Psoas muscle (tissue), 8 donors: ENCODE data around the gene CACNA1E. TPM values are rescaled to one million over a fixed set of nuclear protein-coding genes. Genes with fewer than 3 reads are reported as not detected.

Source experiments
- ATAC-seq, 4 donors: fragments of 200-7000 bp; cut with Tn5 transposase; one replicate each; pipeline ENCODE4 v1.9.1; 2020; ENCODE audit warnings: moderate library complexity in 3 of 4, mild to moderate bottlenecking in 2 of 4
- DNase-seq, 2 donors: peaks; one replicate each; pipeline ENCODE4 v3.0.0-alpha.2; 2020
- H3K27ac ChIP-seq: fragments of 200-600 bp; one replicate; pipeline ENCODE4 v1.8.0; 2022
- H3K27me3 ChIP-seq, 3 donors: fragments of 200-600 bp in 1 of 3; one replicate each; pipeline versions ENCODE4 v1.6.1 to v1.8.0; 2013 to 2022; ENCODE audit warnings: low read length in 2 of 3, mild to moderate bottlenecking in 2 of 3, moderate library complexity in 1 of 3; ENCODE audit not compliant: insufficient read depth in 3 of 3
- H3K36me3 ChIP-seq, 2 donors: fragments of 200-600 bp in 1 of 2; one replicate each; pipeline versions ENCODE4 v1.6.1 to v1.8.0; 2013 to 2022; ENCODE audit warnings: low read depth in 1 of 2, mild to moderate bottlenecking in 1 of 2, moderate library complexity in 1 of 2; ENCODE audit not compliant: insufficient read depth in 1 of 2
- H3K4me1 ChIP-seq: fragments of 200-600 bp; one replicate; pipeline ENCODE4 v1.8.0; 2022
- H3K4me3 ChIP-seq: fragments of 200-600 bp; one replicate; pipeline ENCODE4 v1.8.0; 2022; ENCODE audit warnings: mild to moderate bottlenecking
- H3K9me3 ChIP-seq: fragments of 200-600 bp; one replicate; pipeline ENCODE4 v1.8.0; 2022
- CTCF ChIP-seq: fragments of 200-600 bp; IDR thresholded peaks from one replicate; pipeline ENCODE4 v1.8.0; 2022; ENCODE audit warnings: antibody characterized with exemption
- WGBS, 3 donors: extraction: QIAGEN DNeasy Blood & Tissue Kit; methylation state at CpG; one replicate each; pipeline versions ENCODE4 v1.1.6 to v1.1.7; 2013; 5-methylcytosine and 5-hydroxymethylcytosine counted together
- intact Hi-C, 2 donors: fragments of 100-400 bp; cut with DNase I; formaldehyde crosslinking; loops; one replicate each; pipeline versions ENCODE4 v1.11.0 to v1.14.2; 2022
- polyA plus RNA-seq, 3 donors: library from polyadenylated mRNA; stranded (reverse); fragments of 200-250 nt; gene quantifications; one replicate each; pipeline ENCODE4 v1.2.3, GENCODE V29; 2013
- total RNA-seq, 4 donors: library from RNA; stranded (reverse); fragmentation: NEBNext Ultra II Directional in 2 of 4; extraction: Animal tissue kit (Norgen Biotek cat#: 25700) in 2 of 4; gene quantifications; one replicate each; pipeline versions ENCODE4 v1.2.1 to v1.2.4, GENCODE V29; 2021 to 2023
- donor health status: healthy with polysubstance abuse.
- donor health status: DM: no; HTN: no; CAD: no; lungs with moderate emphysema.
- donor health status: Bipolar disorder and iron deficiency.
- donor health status: healthy.
- donor health status: DM: yes; HTN: yes; CAD: no.
- donor health status: DM: no; HTN: no; CAD: no.
- donor health status: DM: no; HTN: no; CAD: no.
- donor health status: DM: yes; HTN: yes; CAD: no.

The CACNA1E gene
- total and polyA plus RNA-seq, 7 donors, result 0.03 to 0.06 (median 0.05) TPM; not detected in 3

GRCh38 chr1:181514298-181515290 is 31.3 kb downstream of the CACNA1E start:
- no peak overlapping the region for H3K4me3 ChIP-seq
- ATAC-seq (no peak), DNase-seq (no peak)
- H3K27ac ChIP-seq, result no peak overlapping the region
- WGBS, 3 donors, result 85 to 89% (median 88%) methylated on average over 4 of the region's 4 CpGs
- intact Hi-C loops, result no loop called here
- H3K4me1 ChIP-seq, result no peaks in the 10 kb centered on the region
- H3K27me3 ChIP-seq, result peaks cover 0 to 4% (median 0%) of the 10 kb centered on the region in 3 donors
- H3K36me3 ChIP-seq, result no peaks in the 10 kb centered on the region
- no peak for TF ChIP-seq CTCF
- H3K9me3 ChIP-seq, result no peaks in the 10 kb centered on the region

- ATAC-seq, result no peak
- intact Hi-C loops, result no loop called here
- Histone ChIP-seq H3K27ac (no peak overlapping the region), H3K4me1 (no peaks in the 10 kb centered on the region), H3K4me3 (no peak overlapping the region), H3K27me3 (no peaks in the 10 kb centered on the region), H3K36me3 (no peaks in the 10 kb centered on the region), H3K9me3 (no peaks in the 10 kb centered on the region)
- WGBS, 3 donors, result 89 to 93% (median 90%) methylated on average over 4 of the region's 4 CpGs
- DNase-seq, result no peak
- no peak for TF ChIP-seq CTCF
Measured at GRCh38 chr1:181516706-181517105, 33.4 kb downstream of the CACNA1E start.

- Histone ChIP-seq H3K4me3 (no peak overlapping the region), H3K27ac (no peak overlapping the region), H3K4me1 (no peaks in the 10 kb centered on the region), H3K9me3 (no peaks in the 10 kb centered on the region), H3K27me3 (no peaks in the 10 kb centered on the region), H3K36me3 (no peaks in the 10 kb centered on the region)
- whole genome bisulfite sequencing, 3 donors, result 46 to 60% (median 52%) methylated on average over 5 of the region's 5 CpGs
- DNase-seq, result no peak
- no peak for ATAC-seq
- no peak for TF ChIP-seq CTCF
- intact Hi-C loops, result no loop called here
Measured at GRCh38 chr1:181517181-181517875, 34.0 kb downstream of the CACNA1E start.

- H3K27ac ChIP-seq, result no peak overlapping the region
- ATAC-seq (no peak), DNase-seq (no peak)
- H3K9me3 ChIP-seq, result no peaks in the 10 kb centered on the region
- H3K27me3 ChIP-seq, result no peaks in the 10 kb centered on the region
- H3K4me3 ChIP-seq, result no peak overlapping the region
- 54 to 63% (median 57%) methylated on average over 2 of the region's 2 CpGs for whole genome bisulfite sequencing, 3 donors
- no peaks in the 10 kb centered on the region for H3K4me1 ChIP-seq
- no peaks in the 10 kb centered on the region for H3K36me3 ChIP-seq
- no peak for TF ChIP-seq CTCF
- intact Hi-C loops, result no loop called here
Measured at GRCh38 chr1:181518152-181518551, 34.8 kb downstream of the CACNA1E start.
